Upper lobe of left lung (tissue), 4 donors: ENCODE measurements around the gene CHD8.

ENCODE experiments used
- EP300 ChIP-seq, 4 donors: sonication (generic); formaldehyde crosslinking; IDR thresholded peaks; one replicate each; pipeline ENCODE4 v1.5.1; 2017; ENCODE audit warnings: antibody characterized with exemption in 4 of 4, control low read depth in 2 of 4
- POLR2A ChIP-seq, 4 donors: fragments of 450-650 bp; IDR thresholded peaks; one replicate each; pipeline ENCODE4 v1.5.1; 2016 to 2017; ENCODE audit warnings: antibody characterized with exemption in 4 of 4, mild to moderate bottlenecking in 2 of 4
- POLR2AphosphoS5 ChIP-seq, 2 donors: sonication (generic); formaldehyde crosslinking; IDR thresholded peaks; one replicate each; pipeline ENCODE4 v1.5.1; 2017; ENCODE audit warnings: antibody characterized with exemption in 2 of 2
- TF ChIP-seq, protein P1 (sequence below), 6 experiments: fragments of 450-650 bp in 4 of 6; fragments of 200-600 bp in 2 of 6; sonication (generic) in 2 of 6; IDR thresholded peaks; one replicate each; pipeline ENCODE4 v1.5.1; 2016 to 2019; ENCODE audit warnings: antibody characterized with exemption in 6 of 6

DNA sequence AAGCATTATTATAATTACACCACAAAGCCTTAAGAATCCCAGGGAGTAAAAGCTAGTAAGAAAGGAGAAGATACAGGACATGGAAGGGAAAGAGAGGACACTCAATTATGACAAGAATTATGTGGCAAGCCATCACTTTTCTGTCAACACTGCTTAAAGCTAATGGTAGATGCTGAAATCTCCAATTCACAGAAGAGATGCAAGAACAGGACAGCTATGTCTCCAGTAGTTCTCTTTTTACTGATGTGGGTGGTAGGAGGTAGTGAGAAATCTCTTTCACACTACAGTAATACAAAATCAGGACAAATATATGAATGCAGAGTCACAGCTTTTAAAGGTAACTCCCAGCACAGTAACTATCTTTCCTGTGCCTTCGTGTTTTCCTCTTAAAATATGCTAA is 29.2 kb downstream of the CHD8 start:
- TF ChIP-seq, protein P1, sequence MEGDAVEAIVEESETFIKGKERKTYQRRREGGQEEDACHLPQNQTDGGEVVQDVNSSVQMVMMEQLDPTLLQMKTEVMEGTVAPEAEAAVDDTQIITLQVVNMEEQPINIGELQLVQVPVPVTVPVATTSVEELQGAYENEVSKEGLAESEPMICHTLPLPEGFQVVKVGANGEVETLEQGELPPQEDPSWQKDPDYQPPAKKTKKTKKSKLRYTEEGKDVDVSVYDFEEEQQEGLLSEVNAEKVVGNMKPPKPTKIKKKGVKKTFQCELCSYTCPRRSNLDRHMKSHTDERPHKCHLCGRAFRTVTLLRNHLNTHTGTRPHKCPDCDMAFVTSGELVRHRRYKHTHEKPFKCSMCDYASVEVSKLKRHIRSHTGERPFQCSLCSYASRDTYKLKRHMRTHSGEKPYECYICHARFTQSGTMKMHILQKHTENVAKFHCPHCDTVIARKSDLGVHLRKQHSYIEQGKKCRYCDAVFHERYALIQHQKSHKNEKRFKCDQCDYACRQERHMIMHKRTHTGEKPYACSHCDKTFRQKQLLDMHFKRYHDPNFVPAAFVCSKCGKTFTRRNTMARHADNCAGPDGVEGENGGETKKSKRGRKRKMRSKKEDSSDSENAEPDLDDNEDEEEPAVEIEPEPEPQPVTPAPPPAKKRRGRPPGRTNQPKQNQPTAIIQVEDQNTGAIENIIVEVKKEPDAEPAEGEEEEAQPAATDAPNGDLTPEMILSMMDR (IDR thresholded peaks at IDR 0.05): no peak
- TF ChIP-seq EP300 (IDR thresholded peaks at IDR 0.05) (no peak), POLR2A (IDR thresholded peaks at IDR 0.05) (no peak), POLR2AphosphoS5 (IDR thresholded peaks at IDR 0.05) (no peak)
